Fibroblast of villous mesenchyme (primary cell): Measurements from ENCODE around the gene ANKZF1. TPM values are rescaled to one million over a fixed set of nuclear protein-coding genes. Genes with fewer than 3 reads are reported as not detected.

Source experiments
- DNase-seq: peaks from one replicate; pipeline ENCODE4 v3.0.0-alpha.2; 2010; ENCODE audit warnings: low read depth
- H3K4me3 ChIP-seq: 2 replicates; pipeline ENCODE4 v1.5.1; 2011; ENCODE audit warnings: low read depth, mild to moderate bottlenecking, low read length
- CTCF ChIP-seq: IDR thresholded peaks from 2 replicates; pipeline ENCODE4 v1.5.1; 2012; ENCODE audit warnings: low read depth, mild to moderate bottlenecking, low read length; ENCODE audit not compliant: insufficient read depth
- total RNA-seq: library from RNA; depleted of rRNA; stranded (reverse); fragments of >200 nt; gene quantifications from 2 replicates; pipeline ENCODE4 v1.2.3, GENCODE V29; 2012

The ANKZF1 gene
- total RNA-seq, 1 donor, result 22.0 TPM

- no peak for TF ChIP-seq CTCF
- H3K4me3 ChIP-seq, result no peak overlapping the region
- DNase-seq, result peak; percentile 50
Observed at GRCh38 chr2:219272995-219273394, 43.4 kb downstream of the ANKZF1 start.

GRCh38 chr2:219273937-219274336 is 44.3 kb downstream of the ANKZF1 start:
- no peak for DNase-seq
- no peak for TF ChIP-seq CTCF
- H3K4me3 ChIP-seq, result no peak overlapping the region

GRCh38 chr2:219274361-219274921 is 44.8 kb downstream of the ANKZF1 start:
- peak; percentile 75 for DNase-seq
- H3K4me3 ChIP-seq, result no peak overlapping the region
- TF ChIP-seq CTCF, result no peak

- DNase-seq, result peak; percentile 83
- H3K4me3 ChIP-seq, result no peak overlapping the region
- TF ChIP-seq CTCF, result peak; percentile 96
Observed at GRCh38 chr2:219277703-219278654, 48.4 kb downstream of the ANKZF1 start.

GRCh38 chr2:219278655-219279150 is 49.1 kb downstream of the ANKZF1 start:
- DNase-seq, result no peak
- H3K4me3 ChIP-seq, result peak overlapping the region; percentile 24
- no peak for TF ChIP-seq CTCF

- H3K4me3 ChIP-seq, result peak within 1 kb of the TSS; percentile 74
- peak; percentile 22 for TF ChIP-seq CTCF
- DNase-seq, result peak; percentile 99
Observed at GRCh38 chr2:219279151-219279915, 49.7 kb downstream of the ANKZF1 start, which contains the start of gene DNAJB2. TSS of gene DNAJB2 (plus strand) at chr2:219279366. CDS start at chr2:219279834, 468 bp downstream.
